GM19025 (cell line): ENCODE results near the gene APOF.
"Not testable (repeated sequence)": the region's sequence is repeated elsewhere in the genome, so short reads cannot be mapped to it uniquely, and the experiment has no call there.

Experiments
- ATAC-seq: cut with Tn5 transposase; IDR thresholded peaks from one replicate; pipeline ENCODE4 v1.9.1; 2021; ENCODE audit warnings: mild to moderate bottlenecking, low read depth, moderate library complexity; ENCODE audit not compliant: unreplicated experiment

APOF gene

GRCh38 chr12:56374726-56375597 is 12.3 kb upstream of the APOF start:
- ATAC-seq, result peak; percentile 30

DNA sequence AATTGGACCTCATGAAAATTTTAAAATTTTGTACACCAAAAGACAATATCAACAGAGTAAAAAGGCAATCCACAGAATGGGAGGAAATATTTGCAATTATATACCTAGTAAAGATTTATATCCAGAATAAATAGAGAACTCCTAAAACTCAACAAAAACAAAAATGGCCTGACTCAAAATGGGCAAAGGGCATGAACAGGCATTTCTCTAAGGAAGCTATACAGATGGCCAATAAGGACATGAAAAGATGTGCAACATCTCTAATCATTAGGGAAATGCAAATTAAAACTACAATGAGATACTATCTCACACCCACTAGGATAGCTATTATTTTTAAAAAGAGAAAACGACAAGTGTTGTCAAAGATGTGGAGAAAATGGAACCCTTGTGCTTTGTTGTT is 10.9 kb upstream of the APOF start:
- no peak for ATAC-seq

- ATAC-seq, result no peak
Measured at GRCh38 chr12:56366948-56367347, 4.3 kb upstream of the APOF start.

GRCh38 chr12:56361487-56362129 is 1.0 kb downstream of the APOF start:
- no peak for ATAC-seq

- peak; percentile 91 for ATAC-seq
Measured at GRCh38 chr12:56359851-56360767, 2.5 kb downstream of the APOF start, which contains the start of gene STAT2. TSS of gene STAT2 (minus strand) at chr12:56360107. CDS start at chr12:56356571, 3,536 bp downstream.

- ATAC-seq, result no peak
Measured at GRCh38 chr12:56358836-56359532, 3.7 kb downstream of the APOF start.

GRCh38 chr12:56351325-56351724 is 11.3 kb downstream of the APOF start:
- ATAC-seq, result no peak

DNA sequence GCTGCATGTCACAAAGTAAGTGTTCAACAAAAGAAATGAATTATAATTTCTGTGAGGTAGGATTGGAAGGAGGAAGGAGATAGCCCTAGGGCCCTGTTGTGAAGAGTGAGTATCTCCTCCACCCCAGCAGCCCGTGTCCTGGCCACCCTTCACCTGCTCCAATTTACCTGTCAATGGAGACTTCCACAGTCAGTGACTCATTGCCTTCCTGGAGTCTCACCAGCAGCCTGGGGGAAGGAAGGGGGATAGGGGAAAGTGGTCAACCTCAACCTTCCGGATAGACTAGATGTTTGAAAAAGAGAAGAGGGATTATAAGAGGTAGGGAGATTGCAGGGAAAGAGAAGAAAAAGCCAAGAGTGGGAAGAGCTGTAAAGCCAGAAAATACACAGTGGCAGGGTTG is 12.0 kb downstream of the APOF start:
- no peak for ATAC-seq

DNA sequence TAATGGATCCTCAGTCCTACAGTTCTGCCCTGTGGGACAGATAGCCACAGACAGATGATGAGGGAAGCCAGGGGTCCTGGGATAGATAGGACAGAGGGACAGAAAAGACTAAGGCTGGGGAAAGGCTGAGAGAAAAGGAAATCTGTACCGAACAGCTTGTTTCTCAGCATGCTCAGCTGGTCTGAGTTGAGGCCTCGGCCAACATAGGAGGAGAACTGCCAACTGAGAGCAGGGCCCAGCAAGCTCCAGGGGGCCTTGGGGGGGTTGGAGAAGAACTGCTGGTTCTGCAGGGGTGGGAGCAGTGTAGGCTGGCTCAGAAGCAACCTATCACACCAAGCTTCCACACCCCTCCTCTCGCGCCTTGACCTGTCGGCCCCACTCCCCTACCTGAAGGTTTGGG is 13.9 kb downstream of the APOF start:
- no peak for ATAC-seq

DNA sequence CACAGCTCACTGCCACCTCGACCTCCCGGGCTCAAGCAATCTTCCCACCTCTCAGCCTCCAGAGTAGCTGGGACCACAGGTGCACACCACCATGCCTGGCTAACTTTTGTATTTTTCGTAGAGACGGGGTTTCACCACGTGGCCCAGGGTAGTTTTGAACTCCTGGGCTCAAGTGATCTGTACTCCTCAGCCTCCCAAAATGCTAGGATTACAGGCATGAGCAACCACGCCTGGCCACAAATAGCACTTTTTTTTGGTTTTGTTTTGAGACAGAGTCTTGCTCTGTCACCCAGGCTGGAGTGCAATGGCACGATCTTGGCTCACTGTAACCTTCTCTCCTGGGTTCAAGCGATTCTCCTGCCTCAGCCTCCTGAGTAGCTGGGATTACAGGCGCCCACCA is 15.4 kb downstream of the APOF start:
- ATAC-seq, result not testable (repeated sequence)

- no peak for ATAC-seq
Measured at GRCh38 chr12:56346675-56347074, 16.0 kb downstream of the APOF start.

DNA sequence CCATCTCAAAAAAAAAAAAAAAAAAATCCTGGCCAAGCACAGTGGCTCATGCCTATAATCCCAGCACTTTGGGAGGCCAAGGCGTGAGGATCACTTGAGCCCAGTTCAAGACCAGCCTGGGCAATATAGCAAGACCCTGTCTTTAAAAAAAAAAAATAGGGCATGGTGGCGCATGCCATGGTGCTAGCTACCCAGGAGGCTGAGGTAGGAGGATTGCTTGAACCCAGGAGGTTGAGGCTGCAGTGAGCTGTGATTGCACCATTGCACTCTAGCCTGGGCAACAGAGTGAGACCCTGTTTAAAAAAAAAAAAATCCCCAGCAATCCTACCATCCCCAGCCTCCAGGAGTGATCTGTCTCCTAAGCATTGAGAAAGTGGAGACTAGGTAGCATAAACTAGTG is 20.4 kb downstream of the APOF start:
- ATAC-seq, result not testable (repeated sequence)

DNA sequence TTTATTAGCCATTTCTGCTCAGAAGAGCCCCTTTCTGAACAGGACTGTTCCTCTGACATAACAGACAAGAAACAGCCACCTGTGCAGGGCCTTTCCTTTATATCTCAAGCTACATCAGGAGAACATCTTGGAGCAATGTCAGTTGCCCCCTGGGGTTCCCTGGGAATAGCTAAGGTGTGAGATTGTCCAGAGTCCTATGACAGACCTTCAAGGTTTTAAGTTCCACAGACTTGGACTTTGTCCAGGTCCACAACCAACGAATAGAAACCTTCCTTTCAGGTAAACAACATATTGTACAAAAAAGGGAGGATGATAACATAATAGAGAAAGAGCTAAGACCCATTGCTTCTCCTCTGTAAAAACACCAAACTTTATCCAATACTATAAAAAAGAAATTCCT is 21.0 kb downstream of the APOF start:
- ATAC-seq, result no peak

DNA sequence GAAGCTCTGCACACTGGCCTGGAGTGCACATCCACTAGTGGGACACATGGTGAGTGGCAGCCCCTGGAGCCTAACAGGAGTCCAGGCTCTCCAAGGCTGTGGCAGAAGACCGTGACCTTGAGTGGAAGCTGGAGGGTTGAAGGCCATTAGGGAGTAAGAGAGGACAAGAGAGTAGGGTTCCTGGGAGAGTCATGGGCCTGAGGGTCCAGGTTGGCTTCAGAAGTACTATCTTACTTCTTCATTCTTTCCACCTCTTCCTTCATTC is 23.6 kb downstream of the APOF start:
- ATAC-seq, result no peak

DNA sequence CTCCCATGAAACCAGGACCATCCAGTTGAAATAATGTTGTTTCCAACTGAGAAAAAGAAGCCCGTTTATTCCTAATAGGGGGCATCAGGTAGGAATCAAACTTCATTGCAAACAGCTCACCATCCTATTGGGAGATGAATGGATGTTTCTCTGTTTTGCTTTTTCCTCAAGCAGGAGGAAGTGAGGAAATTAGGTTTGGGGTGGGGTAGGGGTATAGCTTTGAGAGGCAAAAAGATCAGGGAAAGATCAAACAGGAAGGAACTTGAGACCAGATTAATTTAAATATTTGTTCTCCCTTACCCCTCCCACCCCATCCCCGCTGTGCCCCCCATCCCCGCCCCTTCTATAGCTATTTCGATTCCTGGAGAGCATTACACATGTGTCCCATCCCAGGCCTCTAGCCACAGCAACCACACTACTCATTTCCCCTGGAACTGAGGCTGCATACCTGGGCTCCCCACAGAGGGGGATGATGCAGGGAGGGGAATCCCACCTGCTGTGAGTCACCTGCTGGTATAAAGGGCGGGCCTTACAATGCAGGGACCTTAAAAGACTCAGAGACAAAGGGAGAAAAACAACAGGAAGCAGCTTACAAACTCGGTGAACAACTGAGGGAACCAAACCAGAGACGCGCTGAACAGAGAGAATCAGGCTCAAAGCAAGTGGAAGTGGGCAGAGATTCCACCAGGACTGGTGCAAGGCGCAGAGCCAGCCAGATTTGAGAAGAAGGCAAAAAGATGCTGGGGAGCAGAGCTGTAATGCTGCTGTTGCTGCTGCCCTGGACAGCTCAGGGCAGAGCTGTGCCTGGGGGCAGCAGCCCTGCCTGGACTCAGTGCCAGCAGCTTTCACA is 24.1 kb downstream of the APOF start, which contains the start of gene IL23A:
TSS of gene IL23A (plus strand) at position 577 of the 850 bp plus-strand sequence. CDS start at position 738, 161 bp downstream.
- no peak for ATAC-seq

GRCh38 chr12:56337753-56338251 is 24.9 kb downstream of the APOF start:
- ATAC-seq, result no peak

GRCh38 chr12:56336361-56337167 is 26.1 kb downstream of the APOF start:
- no peak for ATAC-seq

GRCh38 chr12:56335527-56335926 is 27.1 kb downstream of the APOF start:
- not testable (repeated sequence) for ATAC-seq

GRCh38 chr12:56334490-56334793 is 28.2 kb downstream of the APOF start:
- no peak for ATAC-seq
